Panc1 (cell line): ENCODE results near the gene ACSM2B. TPM values are rescaled to one million over a fixed set of nuclear protein-coding genes. Genes with fewer than 3 reads are reported as not detected.

Experiments
- ATAC-seq: fragments of 200-7000 bp; cut with Tn5 transposase; 2 replicates; pipeline ENCODE4 v1.9.1; 2020; ENCODE audit warnings: mild to moderate bottlenecking, moderate library complexity
- BruUV-seq: library from RNA; stranded (reverse); fragments of 400-500 nt; replicated peaks from 2 replicates; lab custom pipeline; 2021; lab: Mats Ljungman, UMichigan
- CTCF ChIA-PET: fragments of 300-600 bp; sonication (Branson Sonifier 250); formaldehyde crosslinking; loops from one replicate; lab custom pipeline; 2022; ENCODE audit warnings: antibody characterized with exemption; lab: Charles Lee
- POLR2A ChIA-PET: fragments of 300-600 bp; sonication (Branson Sonifier 250); formaldehyde crosslinking; loops from one replicate; lab custom pipeline; 2022; ENCODE audit warnings: antibody characterized with exemption; lab: Charles Lee
- DNase-seq: peaks from one replicate; pipeline ENCODE4 v3.0.0-alpha.2; 2010; ENCODE audit warnings: low read depth, low spot score
- H3K27ac ChIP-seq: 2 replicates; pipeline ENCODE4 v1.5.1; 2011; ENCODE audit warnings: mild to moderate bottlenecking, low read length, inconsistent platforms
- H3K27me3 ChIP-seq: fragments of 200-500 bp; sonication (Bioruptor generic); 2 replicates; pipeline ENCODE4 v1.6.0; 2014; ENCODE audit warnings: low read length, inconsistent platforms; ENCODE audit not compliant: control insufficient read depth, insufficient read depth
- H3K36me3 ChIP-seq: fragments of 200-500 bp; sonication (Bioruptor generic); 2 replicates; pipeline ENCODE4 v1.5.1; 2014; ENCODE audit warnings: inconsistent platforms, mild to moderate bottlenecking, low read length, moderate library complexity; ENCODE audit not compliant: control insufficient read depth, insufficient read depth
- H3K4me1 ChIP-seq: 2 replicates; pipeline ENCODE4 v1.5.1; 2011; ENCODE audit warnings: inconsistent platforms, mild to moderate bottlenecking, low read length, moderate library complexity; ENCODE audit not compliant: control insufficient read depth, insufficient read depth
- H3K4me3 ChIP-seq, 2 experiments: 2 replicates each; pipeline ENCODE4 v1.5.1; 2011 to 2012; ENCODE audit warnings: low read depth in 2 of 2, low read length in 2 of 2, mild to moderate bottlenecking in 2 of 2, inconsistent platforms in 1 of 2, moderate library complexity in 1 of 2
- H3K9me3 ChIP-seq: fragments of 200-500 bp; sonication (Bioruptor generic); 2 replicates; pipeline ENCODE4 v1.5.1; 2014; ENCODE audit warnings: low read depth, mild to moderate bottlenecking, inconsistent platforms, low read length, moderate library complexity; ENCODE audit not compliant: control insufficient read depth, insufficient read depth
- POLR2AphosphoS5 ChIP-seq: IDR thresholded peaks from 2 replicates; pipeline ENCODE4 v1.6.1; 2012; ENCODE audit warnings: mild to moderate bottlenecking, low read depth, low read length, moderate library complexity
- SIN3A ChIP-seq: IDR thresholded peaks from 2 replicates; pipeline ENCODE4 v1.6.1; 2012; ENCODE audit warnings: low read depth, mild to moderate bottlenecking, low read length, moderate library complexity, borderline replicate concordance; ENCODE audit not compliant: insufficient read depth
- TCF7L2 ChIP-seq: IDR thresholded peaks from 2 replicates; pipeline ENCODE4 v1.6.1; 2011; ENCODE audit warnings: mild to moderate bottlenecking, low read depth, low read length, inconsistent platforms
- in situ Hi-C: cut with HindIII; loops from 2 replicates; pipeline ENCODE4 v1.10.0; 2016; ENCODE audit warnings: low sequenced_read_pairs, low pct_unique_long_range_greater_than_20kb
- intact Hi-C: fragments of 100-400 bp; cut with micrococcal nuclease; formaldehyde crosslinking; loops from one replicate; pipeline ENCODE4 v1.10.0; 2022; ENCODE audit not compliant: unreplicated experiment
- total RNA-seq: library from RNA; stranded (reverse); gene quantifications from one replicate; pipeline ENCODE4 v1.2.1, GENCODE V29; 2021; ENCODE audit not compliant: unreplicated experiment
- TF ChIP-seq, protein P1 (sequence below), 2 experiments: IDR thresholded peaks; 2 replicates each; pipeline ENCODE4 v1.6.1; 2011 to 2012; ENCODE audit warnings: low read depth in 2 of 2, control low read depth in 1 of 2, low read length in 1 of 2, mild to moderate bottlenecking in 1 of 2, moderate library complexity in 1 of 2; ENCODE audit not compliant: insufficient read depth in 1 of 2
- TF ChIP-seq, protein P2 (sequence below): fragments of 450-650 bp; IDR thresholded peaks from 2 replicates; pipeline ENCODE4 v1.5.1; 2017; ENCODE audit warnings: mild to moderate bottlenecking

Gene ACSM2B
- total RNA-seq, 1 experiment from 2014 or later: 0.10 TPM

DNA sequence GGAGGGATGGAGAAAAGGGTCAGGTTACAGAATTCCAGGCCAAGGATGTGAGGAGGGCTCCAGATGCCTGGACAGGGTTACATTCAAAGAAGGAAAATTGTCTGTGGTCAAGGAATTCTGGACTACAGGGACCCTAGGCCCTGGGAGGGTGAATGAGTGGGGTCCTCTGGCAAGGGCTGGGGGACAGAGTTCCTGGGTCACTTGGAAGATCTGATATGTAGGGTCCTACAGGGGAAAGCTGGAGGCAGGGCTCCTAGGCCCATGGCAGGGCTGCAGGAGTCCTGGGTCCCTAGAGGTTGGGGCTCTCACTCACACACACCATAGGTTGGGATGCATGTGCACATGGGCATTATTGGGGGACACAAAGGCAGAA lies 46.3 kb upstream of the ACSM2B start:
- intact Hi-C loops: no loop called here
- H3K9me3 ChIP-seq: no peaks in the 10 kb centered on the region
- CTCF ChIA-PET: no interaction called here
- TF ChIP-seq, protein P1, sequence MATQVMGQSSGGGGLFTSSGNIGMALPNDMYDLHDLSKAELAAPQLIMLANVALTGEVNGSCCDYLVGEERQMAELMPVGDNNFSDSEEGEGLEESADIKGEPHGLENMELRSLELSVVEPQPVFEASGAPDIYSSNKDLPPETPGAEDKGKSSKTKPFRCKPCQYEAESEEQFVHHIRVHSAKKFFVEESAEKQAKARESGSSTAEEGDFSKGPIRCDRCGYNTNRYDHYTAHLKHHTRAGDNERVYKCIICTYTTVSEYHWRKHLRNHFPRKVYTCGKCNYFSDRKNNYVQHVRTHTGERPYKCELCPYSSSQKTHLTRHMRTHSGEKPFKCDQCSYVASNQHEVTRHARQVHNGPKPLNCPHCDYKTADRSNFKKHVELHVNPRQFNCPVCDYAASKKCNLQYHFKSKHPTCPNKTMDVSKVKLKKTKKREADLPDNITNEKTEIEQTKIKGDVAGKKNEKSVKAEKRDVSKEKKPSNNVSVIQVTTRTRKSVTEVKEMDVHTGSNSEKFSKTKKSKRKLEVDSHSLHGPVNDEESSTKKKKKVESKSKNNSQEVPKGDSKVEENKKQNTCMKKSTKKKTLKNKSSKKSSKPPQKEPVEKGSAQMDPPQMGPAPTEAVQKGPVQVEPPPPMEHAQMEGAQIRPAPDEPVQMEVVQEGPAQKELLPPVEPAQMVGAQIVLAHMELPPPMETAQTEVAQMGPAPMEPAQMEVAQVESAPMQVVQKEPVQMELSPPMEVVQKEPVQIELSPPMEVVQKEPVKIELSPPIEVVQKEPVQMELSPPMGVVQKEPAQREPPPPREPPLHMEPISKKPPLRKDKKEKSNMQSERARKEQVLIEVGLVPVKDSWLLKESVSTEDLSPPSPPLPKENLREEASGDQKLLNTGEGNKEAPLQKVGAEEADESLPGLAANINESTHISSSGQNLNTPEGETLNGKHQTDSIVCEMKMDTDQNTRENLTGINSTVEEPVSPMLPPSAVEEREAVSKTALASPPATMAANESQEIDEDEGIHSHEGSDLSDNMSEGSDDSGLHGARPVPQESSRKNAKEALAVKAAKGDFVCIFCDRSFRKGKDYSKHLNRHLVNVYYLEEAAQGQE (IDR thresholded peaks at IDR 0.05; ENCODE audit: insufficient read depth in 1 of 2, low read depth in 2 of 2, low read length in 1 of 2): no peak
- ATAC-seq (no peak), DNase-seq (no peak)
- POLR2A ChIA-PET: no interaction called here
- peaks cover 22% of the 10 kb centered on the region for H3K27me3 ChIP-seq
- H3K4me3 ChIP-seq: no peak overlapping the region
- H3K27ac ChIP-seq: no peak overlapping the region
- BruUV-seq: no TSS peak
- H3K36me3 ChIP-seq: no peaks in the 10 kb centered on the region
- in situ Hi-C loops: no loop called here
- H3K4me1 ChIP-seq: no peaks in the 10 kb centered on the region

GRCh38 chr16:20621406-20621805 lies 45.2 kb upstream of the ACSM2B start:
- H3K4me3 ChIP-seq: no peak overlapping the region
- DNase-seq (no peak), ATAC-seq (peak; percentile 46)
- H3K27ac ChIP-seq: no peak overlapping the region
- ChIA-PET CTCF (no interaction called here), POLR2A (no interaction called here)
- BruUV-seq: no TSS peak
- intact Hi-C loops (no loop called here), in situ Hi-C loops (no loop called here)
- TF ChIP-seq TCF7L2 (no peak), POLR2AphosphoS5 (no peak), SIN3A (no peak)
- TF ChIP-seq, protein P2, sequence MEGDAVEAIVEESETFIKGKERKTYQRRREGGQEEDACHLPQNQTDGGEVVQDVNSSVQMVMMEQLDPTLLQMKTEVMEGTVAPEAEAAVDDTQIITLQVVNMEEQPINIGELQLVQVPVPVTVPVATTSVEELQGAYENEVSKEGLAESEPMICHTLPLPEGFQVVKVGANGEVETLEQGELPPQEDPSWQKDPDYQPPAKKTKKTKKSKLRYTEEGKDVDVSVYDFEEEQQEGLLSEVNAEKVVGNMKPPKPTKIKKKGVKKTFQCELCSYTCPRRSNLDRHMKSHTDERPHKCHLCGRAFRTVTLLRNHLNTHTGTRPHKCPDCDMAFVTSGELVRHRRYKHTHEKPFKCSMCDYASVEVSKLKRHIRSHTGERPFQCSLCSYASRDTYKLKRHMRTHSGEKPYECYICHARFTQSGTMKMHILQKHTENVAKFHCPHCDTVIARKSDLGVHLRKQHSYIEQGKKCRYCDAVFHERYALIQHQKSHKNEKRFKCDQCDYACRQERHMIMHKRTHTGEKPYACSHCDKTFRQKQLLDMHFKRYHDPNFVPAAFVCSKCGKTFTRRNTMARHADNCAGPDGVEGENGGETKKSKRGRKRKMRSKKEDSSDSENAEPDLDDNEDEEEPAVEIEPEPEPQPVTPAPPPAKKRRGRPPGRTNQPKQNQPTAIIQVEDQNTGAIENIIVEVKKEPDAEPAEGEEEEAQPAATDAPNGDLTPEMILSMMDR: no peak
- TF ChIP-seq, protein P1 (IDR thresholded peaks at IDR 0.05; ENCODE audit: insufficient read depth in 1 of 2, low read depth in 2 of 2, low read length in 1 of 2): no peak
- no peaks in the 10 kb centered on the region for H3K9me3 ChIP-seq
- peaks cover 27% of the 10 kb centered on the region for H3K27me3 ChIP-seq
- H3K4me1 ChIP-seq: no peaks in the 10 kb centered on the region
- H3K36me3 ChIP-seq: no peaks in the 10 kb centered on the region
